Activated T-cell treated with anti-CD3 and anti-CD28 coated beads for 4 hours (primary cell): ENCODE measurements around the gene DDI1.

ENCODE experiments used
- DNase-seq: peaks from one replicate; pipeline ENCODE4 v3.0.0-alpha.2; 2020

DDI1 gene

DNA sequence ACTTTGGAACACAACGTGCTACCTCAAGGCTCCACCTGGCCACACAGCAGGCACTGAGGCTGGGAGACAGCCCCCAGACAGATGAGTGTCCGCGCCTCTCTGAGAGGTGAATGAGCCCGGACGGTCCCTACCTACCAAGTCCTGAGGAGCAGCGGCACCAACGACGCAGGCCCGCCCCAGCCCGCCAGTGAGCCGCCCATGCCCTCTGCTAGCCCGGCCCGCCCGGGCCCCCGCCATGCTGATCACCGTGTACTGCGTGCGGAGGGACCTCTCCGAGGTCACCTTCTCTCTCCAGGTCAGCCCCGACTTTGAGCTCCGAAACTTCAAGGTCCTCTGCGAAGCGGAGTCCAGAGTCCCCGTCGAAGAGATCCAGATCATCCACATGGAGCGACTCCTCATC is at the start of gene DDI1:
TSS of gene DDI1 (plus strand) at position 53 of the 400 bp plus-strand sequence. CDS start at position 236, 183 bp downstream.
- DNase-seq, result no peak

DNA sequence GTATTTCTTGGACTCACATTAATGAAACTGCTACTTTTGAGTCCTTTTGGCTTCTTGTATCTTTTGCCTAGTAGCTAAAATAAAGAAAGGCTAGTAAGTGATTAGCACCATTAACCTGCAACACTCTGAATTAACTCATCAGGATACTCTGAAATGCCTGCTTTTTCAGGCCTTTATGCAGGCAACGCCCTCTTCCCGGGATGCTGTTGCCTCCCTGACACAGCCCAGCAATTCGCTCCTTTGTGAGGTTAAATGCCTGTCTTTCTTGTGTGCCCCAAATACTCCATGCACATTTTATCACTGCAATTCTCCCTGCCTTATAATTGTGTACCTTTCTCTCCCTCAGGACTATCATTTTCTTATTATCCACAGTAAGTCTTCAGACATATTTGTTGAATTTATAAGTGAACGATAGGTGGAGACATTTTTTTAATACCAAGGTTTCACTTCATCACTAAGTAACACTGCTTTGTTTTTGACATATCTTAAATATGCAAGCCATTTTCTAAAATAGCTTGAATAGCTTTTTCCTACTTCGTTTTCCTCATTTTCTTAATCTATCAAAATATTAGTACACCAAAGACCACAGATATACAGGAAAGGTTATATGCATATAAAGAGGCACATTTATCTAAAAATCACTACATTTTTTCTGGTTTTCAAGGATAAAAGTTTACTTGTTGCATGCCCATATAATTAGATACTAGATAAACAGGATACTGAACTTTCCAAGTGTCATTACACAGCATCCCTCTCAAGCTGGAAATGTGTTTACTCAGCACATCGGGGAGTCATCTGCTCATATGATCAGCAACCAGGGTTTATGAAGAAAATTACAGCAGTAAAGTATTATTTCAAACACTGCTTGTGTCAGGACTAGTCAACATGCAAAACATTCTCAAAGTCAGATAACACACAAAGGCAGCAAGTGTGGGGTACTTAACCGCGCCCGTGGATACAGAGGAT is 48.5 kb upstream of the DDI1 start:
- no peak for DNase-seq

- no peak for DNase-seq
Observed at GRCh38 chr11:103988595-103988969, 47.9 kb upstream of the DDI1 start.

- no peak for DNase-seq
Observed at GRCh38 chr11:103993507-103993906, 42.9 kb upstream of the DDI1 start.

DNA sequence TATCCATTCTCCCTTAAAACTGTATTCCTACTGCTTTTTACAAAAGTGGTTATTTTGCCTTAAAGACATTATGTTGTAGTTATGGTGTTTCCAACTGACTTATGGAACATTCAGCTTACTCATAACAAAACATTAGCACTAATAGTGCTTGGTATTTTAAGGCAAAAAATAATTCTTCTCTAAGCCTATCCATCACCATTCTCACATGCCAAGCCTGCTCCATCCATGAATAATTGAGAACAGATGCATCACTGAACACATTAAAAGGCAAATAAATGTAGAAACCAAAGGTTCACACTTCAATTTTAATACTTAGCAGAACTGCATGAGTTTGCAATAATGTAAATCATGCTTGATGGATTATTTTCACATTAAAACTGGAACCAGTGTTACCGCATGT is 42.3 kb upstream of the DDI1 start:
- no peak for DNase-seq

- no peak for DNase-seq
Observed at GRCh38 chr11:103994518-103994917, 41.9 kb upstream of the DDI1 start.

GRCh38 chr11:103995896-103996295 is 40.5 kb upstream of the DDI1 start:
- DNase-seq, result no peak

DNA sequence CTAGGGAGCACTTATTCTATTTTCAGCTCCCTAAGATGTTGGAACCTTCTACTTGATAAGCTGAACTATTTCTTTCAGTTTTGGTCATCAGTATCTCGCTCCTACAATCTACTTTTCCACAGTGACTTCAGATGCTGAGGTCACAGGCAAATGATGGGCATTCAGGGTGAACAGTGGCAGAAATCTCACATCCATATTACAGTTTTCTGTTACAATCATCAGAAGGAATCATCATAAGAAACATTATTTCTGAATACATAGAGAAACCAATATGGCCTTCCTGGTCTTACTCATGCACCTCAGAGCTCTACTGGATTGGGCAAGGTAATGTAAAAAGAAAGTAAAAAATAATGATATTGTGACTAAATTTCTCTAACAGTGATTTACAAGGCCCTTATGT is 39.4 kb upstream of the DDI1 start:
- no peak for DNase-seq

- no peak for DNase-seq
Observed at GRCh38 chr11:103998826-103999508, 37.5 kb upstream of the DDI1 start.

GRCh38 chr11:104000798-104001197 is 35.6 kb upstream of the DDI1 start:
- no peak for DNase-seq

GRCh38 chr11:104001561-104002056 is 34.8 kb upstream of the DDI1 start:
- no peak for DNase-seq

- DNase-seq, result no peak
Observed at GRCh38 chr11:104003491-104003890, 32.9 kb upstream of the DDI1 start.

DNA sequence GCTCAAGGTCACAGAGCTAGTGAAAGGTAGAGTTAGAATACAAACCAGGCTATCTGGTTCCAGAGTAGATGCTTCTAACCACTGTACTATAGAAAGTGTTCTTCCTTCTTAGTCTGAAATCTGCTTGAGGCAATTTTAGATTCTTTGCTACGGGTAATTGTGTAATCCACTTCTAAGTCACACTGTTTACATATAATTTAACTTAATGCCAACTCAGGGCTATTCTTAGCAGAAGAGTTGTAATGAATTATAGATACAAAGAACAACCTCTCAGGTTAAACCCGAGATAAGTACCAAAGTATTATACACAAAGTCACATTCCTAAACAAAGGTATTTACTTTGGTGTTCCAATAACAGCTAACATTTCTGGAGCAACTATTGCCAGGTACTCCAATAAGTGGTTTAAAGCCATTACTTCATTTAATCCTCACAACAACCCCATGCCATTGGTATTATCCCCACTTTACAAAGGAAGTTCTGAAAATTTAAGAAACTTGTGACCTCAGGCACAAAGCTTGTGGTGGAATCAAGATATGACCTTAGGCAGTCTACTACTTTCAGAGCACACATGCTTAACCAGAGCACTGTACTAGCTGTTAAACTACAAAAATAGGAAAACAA is 31.1 kb upstream of the DDI1 start:
- no peak for DNase-seq

DNA sequence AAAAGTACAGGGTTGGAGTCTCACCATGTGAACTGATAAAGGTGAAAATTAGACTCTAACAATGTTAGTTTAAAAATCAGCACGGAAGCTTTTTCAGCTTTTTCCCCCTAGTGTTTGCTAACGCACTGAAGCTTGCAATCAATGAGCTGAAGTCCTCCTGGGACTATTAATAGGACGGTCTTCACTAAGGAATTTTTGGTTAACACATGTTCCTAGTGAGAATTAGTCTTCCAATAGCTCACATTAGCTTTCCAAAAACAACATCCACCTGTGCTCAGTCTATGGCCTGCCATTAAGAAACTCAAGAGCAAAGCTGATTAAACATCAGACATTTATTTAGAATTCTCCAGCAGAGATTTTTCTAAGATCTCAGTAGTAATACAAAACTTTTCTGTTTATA is 26.7 kb upstream of the DDI1 start:
- no peak for DNase-seq

DNA sequence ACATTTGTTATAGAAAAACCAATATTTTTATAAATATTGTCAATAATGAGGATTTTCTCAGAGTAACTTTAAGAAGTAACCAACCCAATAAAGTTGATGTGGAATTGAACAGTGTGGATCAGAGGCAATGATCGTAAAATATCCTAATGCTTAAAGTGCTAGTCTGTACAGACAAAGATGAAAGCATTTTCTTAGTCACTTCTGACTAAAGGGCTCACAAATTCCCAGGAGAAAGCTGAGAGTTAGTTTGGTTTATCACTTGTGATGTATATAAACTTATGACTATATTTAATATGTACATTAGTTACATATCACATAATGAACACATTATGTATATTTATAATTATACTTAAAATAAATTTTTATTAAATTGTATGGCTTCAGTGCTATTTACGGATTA is 25.4 kb upstream of the DDI1 start:
- DNase-seq, result no peak

GRCh38 chr11:104015649-104016415 is 20.6 kb upstream of the DDI1 start:
- no peak for DNase-seq

DNA sequence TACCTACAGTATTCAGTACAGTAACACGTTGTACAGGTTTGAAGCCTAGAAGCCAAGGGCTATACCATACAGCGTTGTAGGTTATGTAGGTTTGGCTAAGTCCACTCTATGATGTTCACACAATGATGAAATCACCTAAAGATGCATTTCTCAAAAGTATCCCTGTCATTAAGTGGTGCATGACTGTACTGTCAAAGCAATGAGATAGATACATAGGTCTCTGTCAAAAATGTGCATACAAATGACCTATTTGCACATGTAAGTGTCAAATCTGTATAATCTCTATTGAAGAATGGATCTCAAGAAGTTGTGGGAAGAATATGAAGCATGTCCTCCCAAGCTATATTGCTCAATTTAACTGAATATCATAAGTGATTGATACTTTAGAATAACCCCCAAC is 11.9 kb upstream of the DDI1 start:
- DNase-seq, result no peak

DNA sequence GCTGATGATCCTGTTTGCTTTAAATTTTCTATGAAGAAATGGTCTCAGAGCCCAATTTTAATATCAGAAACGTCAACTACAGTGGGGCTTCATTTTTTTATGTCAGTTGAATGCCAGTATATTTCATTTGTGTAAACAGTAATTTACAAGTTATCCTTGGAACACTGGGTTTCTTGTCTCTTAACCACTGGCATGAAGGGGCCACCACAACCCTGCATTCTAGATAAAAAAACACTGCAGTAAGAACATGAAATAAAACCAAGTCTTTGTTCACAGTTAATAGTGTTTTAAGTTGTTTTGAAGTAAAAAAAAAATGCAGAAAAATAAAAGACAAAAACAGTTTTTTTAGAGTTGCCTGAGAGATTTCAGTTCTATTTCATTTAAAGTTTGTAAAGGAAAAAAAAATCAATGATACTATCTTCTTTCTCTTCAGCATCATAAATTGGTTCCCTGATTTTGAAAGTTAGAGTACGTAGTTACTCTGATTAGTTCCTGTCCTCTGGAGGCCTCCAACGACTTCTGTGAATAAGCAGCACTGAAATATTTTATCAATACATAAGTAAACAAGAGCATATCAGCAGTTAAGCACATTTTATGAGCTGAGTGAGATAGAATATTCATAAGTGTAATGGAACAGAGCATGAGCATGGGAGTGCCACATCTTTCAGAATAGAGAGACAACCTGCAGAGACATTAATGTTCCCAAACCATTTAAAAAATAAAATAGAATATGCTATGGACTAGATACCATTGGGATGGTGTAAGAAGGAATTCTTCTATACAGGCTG is 7.8 kb upstream of the DDI1 start:
- no peak for DNase-seq

GRCh38 chr11:104033134-104033533 is 3.3 kb upstream of the DDI1 start:
- no peak for DNase-seq

GRCh38 chr11:104033561-104033960 is 2.9 kb upstream of the DDI1 start:
- DNase-seq, result no peak

- no peak for DNase-seq
Observed at GRCh38 chr11:104036995-104037394, 555 bp downstream of the DDI1 start.

DNA sequence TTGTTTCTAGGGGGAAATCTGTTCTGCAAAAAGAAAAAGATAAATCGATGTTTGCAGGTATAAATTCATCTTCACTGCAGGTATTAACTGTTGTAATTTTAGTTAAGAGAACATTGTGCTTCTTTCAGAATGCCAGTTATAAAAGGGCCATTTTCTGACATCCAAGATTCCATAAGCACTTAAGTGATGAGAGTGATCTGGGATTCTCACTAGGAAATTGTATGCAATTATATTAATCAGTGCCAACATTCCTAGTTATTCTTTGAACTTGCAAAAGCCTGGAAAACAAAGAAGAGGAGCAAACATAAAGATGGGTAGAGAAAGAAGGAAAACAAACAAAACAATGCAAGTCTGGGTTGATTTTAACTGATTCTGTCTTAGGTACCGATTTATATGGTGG is 5.4 kb downstream of the DDI1 start:
- no peak for DNase-seq
